NCI-H2227 treated with DMSO at 0.1 percent for 48 hours (cell line): ENCODE measurements around the gene UBL3.
A peak's percentile ranks its signal among the peaks of the same experiment; 100 is the strongest.

Source experiments
- DNase-seq: peaks from one replicate; lab custom pipeline; 2025; lab: John Stamatoyannopoulos, UW

Gene UBL3, protein sequence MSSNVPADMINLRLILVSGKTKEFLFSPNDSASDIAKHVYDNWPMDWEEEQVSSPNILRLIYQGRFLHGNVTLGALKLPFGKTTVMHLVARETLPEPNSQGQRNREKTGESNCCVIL

DNA sequence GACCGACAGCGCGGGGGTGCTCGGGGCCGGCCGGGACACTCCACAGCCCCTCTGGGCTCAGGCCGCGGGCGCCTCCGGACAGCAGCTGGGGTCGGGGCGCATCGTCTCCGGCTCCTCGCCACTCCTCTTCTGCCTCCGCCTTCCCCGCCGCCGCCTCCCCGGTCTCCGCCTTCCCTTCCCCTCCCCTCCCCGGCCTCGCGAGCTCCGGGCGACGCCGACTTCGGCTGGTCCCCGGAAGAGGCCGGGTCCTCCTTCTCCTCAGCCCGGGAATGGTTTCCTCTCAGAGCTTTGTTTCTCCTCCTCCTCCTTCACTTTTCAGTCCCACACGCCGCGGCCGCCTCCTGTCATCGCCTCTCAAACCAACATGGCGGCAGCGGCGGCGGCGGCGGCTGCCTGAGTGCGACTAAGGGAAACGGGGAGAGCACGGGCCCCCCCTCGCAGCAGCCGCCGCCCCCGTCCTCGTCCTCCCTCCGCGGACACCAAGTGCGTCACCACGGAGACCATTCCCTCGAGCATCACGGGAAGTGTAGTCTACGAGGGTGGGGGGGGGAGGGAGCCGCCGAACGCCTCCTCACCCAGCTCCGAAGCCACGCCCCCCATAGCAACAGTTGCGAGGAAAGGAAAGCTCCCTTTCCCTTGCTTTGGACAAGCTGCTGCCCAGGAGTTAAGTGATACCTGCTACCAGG, at the start of gene UBL3:
TSS of gene UBL3 (minus strand) at position 405 of the 686 bp plus-strand sequence. CDS start 1,079 bp downstream, outside the sequence.
- DNase-seq = peak; percentile 83

DNA sequence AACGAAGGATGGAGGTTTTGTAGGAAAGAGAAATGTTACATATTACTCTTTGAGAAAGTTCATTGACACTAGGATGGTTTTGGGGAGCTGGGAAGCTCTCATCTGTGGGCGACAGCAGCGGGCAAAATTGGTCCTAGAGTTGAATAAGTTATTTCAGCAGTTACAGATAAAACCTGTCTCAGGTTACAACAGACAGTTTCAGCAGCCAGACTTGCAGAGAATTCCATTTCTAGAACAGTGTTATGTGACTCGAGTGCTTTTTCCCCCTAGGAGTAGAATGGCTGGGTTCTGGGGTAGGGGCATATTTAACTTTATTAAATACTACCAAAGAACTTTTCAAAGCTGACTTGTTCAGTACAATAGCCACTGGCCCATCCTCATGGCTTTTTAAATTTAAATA, 46.7 kb upstream of the UBL3 start:
- DNase-seq = no peak

DNA sequence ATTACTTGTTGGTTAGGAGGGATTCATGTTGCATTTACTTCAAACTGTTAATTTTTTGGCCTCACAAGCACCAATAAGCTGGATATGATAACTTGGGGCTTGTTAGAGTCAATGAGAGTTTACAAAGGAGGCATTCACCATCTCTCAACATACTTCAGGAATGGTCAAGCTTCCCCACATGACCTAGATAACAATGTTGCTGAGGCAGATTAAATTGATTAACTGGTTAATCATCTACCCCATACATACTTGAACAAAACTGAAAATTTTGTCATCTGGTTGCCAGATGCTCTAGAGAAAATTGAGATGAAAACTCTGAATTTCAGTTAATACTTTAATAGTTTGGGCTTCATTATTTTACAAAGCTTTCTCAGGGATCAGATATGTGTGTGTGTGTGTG, 43.0 kb upstream of the UBL3 start:
- DNase-seq = no peak

DNA sequence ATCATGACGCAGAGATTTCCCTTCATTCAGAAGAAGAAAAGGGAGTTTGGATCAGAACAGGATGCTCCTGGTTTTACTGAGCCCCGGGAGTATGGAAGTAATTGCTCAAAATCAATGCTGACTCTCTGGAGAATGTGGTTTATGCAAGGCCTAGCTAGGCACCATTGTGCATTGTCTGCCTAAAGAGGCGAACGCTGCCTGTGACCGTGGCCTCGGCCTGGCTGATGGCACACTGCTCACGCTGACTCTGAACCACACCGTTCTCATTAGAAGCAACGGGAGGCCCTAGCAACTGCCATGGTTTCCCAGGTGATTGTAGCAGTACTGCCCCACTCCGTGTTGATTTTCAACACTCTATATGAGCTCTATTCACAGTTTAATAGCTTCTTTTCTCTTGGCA, 41.7 kb upstream of the UBL3 start:
- peak; percentile 44 for DNase-seq

DNA sequence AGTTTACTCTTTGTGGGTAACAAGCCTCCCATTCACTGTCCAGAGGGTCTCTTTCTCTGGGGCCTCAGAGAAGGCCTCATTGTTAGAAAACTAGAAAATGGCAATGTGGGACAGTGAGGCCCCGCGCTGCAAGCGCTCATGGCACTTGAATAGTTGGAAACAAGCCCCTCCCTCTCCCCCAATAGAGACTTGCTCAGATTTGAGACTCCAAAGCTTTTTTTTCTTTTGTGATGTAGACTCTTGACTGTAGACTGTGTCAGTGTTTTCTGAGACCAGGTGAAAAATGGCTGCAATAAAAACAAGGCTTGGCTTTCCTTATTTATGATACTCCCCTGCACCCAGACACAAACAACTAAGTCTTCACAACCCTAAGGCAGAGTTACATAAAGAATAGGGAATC, 38.7 kb upstream of the UBL3 start:
- DNase-seq = no peak

DNA sequence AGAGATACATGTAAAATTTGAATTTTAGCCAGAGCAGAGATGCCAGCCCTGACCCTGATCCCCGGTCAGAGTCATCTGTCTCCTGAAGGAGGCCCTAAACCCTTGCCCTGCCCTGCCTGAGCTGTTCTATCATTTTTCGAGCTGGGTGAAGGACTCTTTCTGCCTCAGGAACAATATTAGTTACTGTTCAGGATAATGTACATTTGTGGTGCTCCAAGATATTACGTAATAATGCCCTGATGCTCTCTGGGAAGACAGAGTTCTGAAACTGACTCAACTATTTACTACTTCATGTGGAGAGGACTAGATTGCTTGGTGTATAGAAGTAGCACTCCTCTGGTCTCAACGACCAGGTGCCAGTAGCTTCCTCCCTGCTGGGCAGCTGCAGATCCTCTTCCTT, 37.9 kb upstream of the UBL3 start:
- no peak for DNase-seq

DNA sequence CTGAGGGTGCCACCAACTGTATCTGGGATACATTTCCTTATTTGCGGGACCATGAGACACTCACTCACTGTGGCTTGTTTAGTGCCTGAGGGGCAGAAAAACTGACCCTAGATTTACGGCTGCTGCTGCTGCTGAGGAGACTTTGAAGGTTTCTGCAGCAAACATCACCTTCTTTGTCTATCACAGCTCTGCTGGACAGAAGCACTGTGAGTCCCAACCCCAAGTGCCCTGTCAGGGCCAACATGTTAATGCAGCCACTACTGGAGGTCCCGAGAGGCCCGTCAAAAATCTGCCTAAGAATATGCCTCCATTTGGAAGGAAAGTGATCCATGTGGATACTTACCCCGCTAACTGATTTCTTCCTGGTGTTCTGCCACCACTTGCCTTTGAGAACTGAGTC, 37.3 kb upstream of the UBL3 start:
- DNase-seq = no peak

DNA sequence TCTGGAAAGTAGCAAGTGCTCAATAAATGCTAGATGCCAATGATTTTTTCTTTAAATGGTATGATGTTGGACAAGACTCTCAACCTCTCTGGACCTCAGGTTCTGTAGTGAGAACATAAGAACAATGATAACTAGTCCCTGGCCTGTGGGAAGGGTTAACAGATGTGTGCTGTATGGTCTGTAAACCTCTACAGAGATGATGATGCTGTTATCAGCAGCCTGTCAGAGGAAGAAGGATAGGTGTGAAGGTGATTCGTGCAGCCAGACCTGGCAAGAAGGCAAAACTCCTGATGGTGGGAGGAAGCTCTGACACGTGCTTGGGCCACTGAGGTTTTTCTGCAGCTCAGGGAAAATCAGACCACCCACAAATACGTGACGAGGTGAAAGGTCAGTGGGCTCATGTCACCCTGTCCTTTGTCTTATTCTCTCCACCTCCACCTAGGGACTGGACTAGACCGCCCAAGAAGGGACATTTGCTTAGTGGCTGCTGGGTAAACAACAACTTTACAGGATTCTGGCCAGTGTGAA, 36.7 kb upstream of the UBL3 start:
- DNase-seq = no peak

DNA sequence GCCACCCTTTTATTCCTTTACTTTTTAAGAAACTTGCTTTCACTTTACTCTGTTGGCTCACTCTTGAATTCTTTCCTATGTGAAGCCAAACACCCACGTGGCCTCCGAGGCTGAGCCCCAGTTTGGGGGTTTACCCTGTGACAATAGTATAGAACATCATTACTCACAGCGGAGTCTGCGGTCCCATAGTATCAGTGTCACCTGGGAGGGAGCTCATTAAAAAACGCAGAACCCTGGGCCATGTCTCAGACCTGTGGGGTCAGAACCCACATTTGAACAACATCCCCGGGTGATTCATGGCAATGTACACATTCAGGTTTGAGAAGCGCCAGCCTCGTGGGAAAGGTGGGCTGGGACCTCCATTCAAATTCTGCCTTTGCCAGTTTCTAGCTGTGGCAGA, 36.0 kb upstream of the UBL3 start:
- DNase-seq = no peak

DNA sequence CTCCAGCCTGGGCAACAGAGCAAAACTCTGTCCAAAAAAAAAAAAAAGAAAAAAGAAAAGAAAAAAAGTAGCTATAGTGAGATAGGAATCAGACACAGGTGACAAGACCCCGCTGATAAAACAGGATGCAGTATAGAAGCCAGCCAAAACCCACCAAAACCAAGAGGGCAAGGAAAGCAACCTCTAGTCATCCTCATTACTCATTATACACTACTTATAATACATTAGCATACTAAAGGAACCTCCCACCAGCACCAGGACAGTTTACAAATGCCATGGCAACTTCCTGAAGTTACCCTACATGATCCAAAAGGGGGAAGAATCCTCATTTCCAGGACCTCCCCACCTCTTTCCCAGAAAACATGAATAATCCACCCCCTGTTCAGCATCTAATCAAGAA, 35.6 kb upstream of the UBL3 start:
- DNase-seq = no peak

DNA sequence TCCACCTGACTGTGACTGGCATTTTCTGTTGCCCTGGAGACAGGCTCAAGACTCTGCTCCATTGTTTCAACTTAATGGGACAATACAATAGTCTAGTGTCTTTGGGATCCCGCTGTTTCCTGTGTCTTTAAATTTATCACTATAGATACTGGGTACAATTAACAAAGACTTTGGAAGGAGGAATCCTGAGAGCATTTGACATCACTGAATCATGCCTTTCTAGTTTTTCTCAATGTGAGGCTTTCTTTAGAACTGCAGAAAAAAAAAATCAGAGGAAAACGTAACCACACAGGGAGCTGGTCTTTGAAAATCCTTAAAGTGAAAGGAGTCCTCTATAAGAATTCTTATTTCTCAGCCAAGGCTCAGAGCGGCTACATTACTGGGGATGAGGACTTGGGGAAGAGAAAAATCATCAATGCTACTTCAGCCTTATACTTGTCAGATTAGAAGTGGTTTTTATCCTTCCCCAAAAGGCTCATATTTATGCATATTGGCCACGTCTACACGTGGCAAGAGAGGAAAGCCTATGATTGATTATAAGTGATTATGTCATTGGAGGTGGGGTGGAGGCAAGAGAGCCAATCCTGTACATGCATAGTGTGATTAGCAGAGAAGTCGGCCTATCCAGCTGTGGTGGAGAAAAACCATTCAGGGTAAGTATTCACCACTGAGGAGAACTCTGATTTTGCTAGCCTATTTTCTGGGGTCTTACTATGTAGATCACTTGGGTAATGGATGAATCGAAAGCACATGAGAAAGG, 34.4 kb upstream of the UBL3 start:
- no peak for DNase-seq

DNA sequence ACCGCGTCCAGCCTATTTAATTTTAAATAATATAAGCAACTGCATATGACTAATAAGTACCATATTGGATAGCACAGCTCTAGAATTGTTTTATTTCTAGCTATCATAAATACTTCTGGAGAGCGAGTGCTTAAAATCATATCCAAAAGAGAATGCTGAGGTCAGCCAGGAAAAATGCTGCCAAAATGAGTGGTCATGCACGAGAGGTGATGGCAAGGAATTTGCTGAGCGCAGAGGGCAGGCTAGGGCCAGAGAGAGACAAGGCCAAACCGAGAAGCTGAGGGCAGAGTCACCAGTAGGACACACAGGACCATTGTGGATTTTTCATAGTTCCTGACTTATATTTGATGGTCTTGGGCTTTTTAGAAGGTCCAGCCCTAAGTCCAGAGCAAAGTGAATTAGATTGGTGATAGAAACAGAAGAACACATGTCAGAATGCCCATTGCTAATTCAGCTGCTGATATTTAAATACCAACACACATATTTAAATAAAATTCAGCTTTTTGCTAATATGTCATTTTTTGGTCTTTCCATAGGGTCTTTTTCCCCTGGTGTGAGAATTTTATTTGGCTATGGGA, 33.6 kb upstream of the UBL3 start:
- DNase-seq = no peak

DNA sequence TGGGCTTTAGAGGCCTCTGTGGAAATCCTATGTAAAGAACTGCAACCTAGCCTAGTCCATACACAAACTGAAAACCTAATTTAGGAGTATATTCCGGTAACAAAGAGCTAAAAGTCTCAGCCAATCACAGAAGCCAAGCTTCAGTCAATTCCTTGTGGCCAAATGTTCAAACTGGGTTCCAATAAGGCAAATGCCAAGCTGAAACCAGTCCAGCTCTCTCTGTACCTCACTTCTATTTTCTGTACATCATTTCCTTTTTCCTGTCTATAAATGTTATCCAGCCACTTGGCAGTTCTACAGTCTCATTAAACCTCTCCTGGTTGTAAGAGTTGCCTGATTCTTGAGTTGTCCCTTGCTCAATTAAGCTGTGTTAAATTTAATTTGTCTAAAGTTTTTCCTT, 31.7 kb upstream of the UBL3 start:
- no peak for DNase-seq

DNA sequence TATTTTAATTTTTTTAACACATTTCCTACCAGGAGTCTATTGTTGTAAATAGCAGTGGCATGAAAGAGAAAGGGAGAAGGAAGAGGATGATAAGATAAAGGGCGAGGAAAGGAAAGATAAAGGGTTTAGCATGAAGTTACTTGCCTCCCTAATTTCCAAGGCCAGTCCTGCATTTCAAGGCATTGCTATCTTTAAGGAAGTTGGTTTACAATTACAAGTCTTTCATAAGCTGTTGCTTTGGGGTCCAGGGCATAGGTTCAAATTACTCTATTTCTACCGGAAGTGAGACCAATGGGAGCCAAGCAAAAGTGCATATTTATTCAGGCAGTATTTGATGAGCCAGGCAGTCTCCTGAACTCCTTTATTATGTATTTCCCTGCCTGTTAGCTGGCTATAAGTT, 27.7 kb upstream of the UBL3 start:
- DNase-seq = no peak

DNA sequence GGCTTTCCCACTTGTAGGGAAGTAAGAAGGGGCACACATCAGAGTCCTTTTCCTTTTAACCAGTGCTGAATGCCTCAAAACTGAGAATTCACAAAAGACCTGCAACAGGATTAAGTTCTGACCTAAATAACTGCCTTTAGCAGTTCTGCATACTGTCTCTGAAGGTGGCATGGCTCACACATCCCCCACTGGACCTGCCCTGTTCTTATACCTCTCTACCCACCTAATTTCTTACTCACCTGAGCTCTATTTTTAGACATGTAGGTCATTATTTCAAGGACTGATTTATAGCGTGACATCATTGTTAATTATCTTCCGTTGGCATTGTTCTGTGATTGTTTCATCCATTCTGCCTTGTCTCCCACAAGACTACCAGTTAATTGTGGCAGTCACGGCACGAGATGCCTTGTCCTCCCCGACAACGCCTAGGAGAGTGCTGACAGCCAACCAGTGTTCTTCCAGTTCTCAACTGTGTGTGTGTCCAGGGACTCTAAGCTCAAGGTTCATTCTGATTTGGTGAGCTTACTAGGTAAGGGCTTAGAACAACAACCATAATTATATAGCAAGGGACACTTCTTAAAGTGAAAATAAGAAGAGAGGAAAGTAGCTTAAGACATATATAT, 27.1 kb upstream of the UBL3 start:
- no peak for DNase-seq

DNA sequence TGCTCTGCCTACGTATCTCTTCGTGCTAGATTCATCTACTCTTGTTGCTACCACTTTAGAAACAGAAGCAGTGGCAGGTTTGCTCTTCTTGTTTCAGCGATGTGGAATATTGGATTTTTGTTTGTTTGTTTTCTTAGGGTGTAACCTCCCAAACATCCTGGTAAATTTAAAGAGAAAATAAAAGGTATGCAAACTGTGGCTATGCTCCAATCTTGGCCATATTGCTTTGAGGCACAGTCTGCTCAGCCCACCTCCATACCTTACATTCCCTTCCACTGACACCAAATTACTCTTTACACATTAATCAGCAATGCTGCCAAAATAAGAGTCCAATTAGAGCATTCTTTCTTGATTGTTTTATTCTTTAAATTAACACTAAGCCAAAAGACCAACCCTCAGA, 25.2 kb upstream of the UBL3 start:
- DNase-seq = no peak

DNA sequence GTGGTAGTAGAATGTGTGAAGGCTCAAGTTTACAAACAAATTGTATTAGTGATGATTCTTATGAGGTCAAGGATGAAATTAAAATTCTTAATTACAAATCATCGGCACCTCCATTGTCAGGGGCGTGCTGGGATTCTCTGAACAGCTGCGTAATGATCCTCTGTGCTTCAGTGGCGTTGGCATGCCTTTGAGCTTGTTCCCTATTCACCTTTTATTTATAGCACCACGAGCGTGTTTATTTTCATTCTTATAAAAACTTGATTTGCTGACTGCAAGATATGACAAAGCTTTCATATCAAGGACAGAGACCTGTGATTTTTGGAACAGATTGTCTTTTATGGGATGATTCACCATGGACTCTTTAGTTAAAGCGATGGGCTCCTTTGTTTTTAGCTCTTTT, 18.2 kb upstream of the UBL3 start:
- no peak for DNase-seq

DNA sequence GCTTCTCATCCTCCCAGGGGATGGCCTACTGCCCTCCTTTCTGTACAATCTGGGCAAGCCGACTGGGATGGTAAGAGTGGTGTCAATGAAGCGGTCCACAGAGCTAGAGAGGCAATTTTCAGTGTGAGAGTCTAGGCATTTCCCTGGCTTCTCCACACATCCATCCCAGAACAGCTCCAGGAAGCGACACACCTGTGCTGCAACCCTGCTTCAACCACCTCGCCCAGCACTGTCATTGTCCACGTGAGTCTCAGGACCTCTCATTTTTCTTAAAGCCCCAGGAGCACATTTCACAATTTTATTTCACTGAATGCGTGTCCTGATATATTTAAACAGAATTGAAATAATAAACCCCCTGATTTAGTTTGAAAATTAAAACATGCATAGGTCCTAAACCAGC, 15.5 kb upstream of the UBL3 start:
- no peak for DNase-seq

DNA sequence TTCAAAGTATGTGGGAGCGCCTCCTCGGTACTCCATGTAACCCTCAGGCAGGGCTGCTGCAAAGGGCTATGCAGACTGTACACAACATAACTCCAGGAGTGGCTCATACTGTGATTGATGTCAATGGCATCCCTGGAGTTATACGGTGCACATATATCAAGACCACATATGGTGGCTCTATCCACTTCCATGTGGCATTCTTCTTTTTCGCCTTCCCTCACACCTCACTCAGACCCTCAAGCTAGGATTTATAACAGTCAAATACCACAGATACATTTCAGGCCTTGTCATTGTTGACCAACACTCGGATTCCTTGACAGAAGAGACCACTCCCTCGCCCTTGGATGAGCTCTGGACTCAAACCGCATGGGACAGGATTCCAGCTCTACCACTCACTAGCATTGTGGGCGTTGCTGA, 11.3 kb upstream of the UBL3 start:
- DNase-seq = no peak

DNA sequence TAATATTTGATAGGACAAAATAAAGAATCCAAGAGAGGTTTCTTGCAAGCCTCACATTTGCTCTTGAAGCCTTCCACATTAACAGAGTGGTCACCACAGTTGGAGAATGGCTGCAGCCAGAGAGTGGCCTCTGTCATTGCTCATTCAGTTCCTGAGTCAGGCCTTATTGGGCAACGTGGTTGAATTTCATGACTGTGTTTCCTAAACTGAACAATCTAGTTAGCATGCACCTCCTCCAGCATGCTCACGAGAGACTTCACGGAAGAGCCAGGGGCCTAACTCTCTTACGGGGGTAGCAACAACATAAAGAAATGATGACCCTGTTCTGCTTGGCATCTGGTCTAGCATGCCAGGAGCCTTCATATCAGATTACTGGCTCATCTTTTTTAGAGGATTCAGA, 9.6 kb upstream of the UBL3 start:
- no peak for DNase-seq

DNA sequence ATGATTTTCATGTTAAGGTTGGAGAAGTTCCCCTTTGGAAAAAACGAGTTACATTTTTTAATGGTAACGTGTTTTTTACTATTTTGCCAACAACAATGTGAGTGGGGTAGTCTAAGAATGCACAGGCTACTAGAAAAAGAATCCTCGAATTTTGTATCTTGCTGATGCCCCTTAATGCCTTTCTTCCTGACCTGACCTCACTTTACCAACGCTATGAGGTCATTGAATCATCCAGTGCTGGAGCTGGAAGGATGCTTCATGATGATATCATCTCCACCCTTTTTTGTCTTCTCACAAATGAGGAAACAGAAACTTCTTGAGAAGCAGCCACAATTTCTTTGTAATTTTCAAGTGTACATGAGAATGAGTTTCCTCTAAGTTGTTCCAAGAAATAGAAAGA, 8.2 kb upstream of the UBL3 start:
- no peak for DNase-seq

DNA sequence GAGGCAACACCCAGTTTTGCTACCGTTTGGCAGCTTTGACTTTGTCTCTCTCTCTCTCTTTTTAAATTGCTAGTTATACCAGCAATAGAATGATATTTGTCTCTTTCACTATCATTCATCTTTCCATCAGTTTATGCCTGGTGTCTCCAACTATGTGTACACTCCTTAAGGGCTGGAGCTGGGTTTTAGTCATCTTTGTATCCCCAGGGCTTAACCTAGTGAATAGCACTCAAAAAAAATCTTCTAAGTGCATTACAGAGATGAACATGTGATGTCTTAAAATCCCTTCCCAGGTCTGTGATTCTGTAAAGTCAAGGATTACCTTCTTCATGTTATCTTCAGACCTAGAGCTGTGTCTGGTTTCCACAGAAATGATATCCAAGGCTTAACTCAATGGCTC, 7.8 kb upstream of the UBL3 start:
- no peak for DNase-seq

DNA sequence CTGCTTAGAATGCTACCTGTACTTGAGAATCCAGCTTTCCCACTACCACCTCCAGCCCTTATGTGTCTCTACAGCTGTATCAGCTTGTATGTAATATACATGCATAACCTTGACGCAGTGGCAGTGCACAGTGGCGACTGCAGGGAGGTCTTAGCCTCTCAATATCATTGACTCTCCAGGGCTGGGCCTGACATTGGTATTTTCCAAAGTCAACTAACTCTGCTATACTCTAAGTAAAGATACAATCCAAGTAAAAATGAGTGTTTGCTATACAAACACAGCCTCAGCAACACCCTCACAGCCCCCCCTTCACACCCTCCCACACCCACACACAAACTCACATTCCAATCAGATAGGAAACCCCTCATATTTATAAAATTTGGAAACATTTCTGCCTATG, 6.7 kb upstream of the UBL3 start:
- DNase-seq = no peak
